OCI-LY7 (cell line): ENCODE measurements around the gene FGFBP2. TPM values are rescaled to one million over a fixed set of nuclear protein-coding genes. Genes with fewer than 3 reads are reported as not detected.
A peak's percentile ranks its signal among the peaks of the same experiment; 100 is the strongest.

ENCODE experiments used
- BruUV-seq: library from RNA; stranded (reverse); fragments of 400-500 nt; replicated peaks from 2 replicates; lab custom pipeline; 2021; lab: Mats Ljungman, UMichigan
- CTCF ChIA-PET: fragments of 300-600 bp; sonication (Branson Sonifier 250); formaldehyde crosslinking; loops from one replicate; lab custom pipeline; 2022; ENCODE audit warnings: antibody characterized with exemption; ENCODE audit not compliant: unreplicated experiment; lab: Charles Lee
- POLR2A ChIA-PET: fragments of 300-600 bp; sonication (Branson Sonifier 250); formaldehyde crosslinking; loops from one replicate; lab custom pipeline; 2022; ENCODE audit warnings: antibody characterized with exemption; lab: Charles Lee
- DNase-seq: peaks from one replicate; pipeline ENCODE4 v3.0.0-alpha.2; 2015; ENCODE audit warnings: low spot score
- H2AFZ ChIP-seq: fragments of 200-600 bp; sonication (generic), shearing (Covaris generic); 2 replicates; pipeline ENCODE4 v1.6.1; 2014; ENCODE audit warnings: mild to moderate bottlenecking, antibody characterized with exemption, low read length, moderate library complexity
- H3K27ac ChIP-seq: fragments of 200-600 bp; sonication (generic); 2 replicates; pipeline ENCODE4 v1.5.1; 2014; ENCODE audit warnings: mixed run types, low read depth, mild to moderate bottlenecking, moderate library complexity, low read length, inconsistent platforms; ENCODE audit not compliant: poor library complexity, severe bottlenecking
- H3K36me3 ChIP-seq: fragments of 200-600 bp; sonication (generic); 2 replicates; pipeline ENCODE4 v1.6.1; 2014; ENCODE audit warnings: mild to moderate bottlenecking, antibody characterized with exemption, low read length, moderate library complexity, mixed read lengths; ENCODE audit not compliant: insufficient read depth
- H3K4me1 ChIP-seq: fragments of 200-600 bp; sonication (generic); 2 replicates; pipeline ENCODE4 v1.5.1; 2014; ENCODE audit warnings: mild to moderate bottlenecking, low read length; ENCODE audit not compliant: insufficient read depth, poor library complexity, severe bottlenecking
- H3K4me2 ChIP-seq: fragments of 200-600 bp; sonication (generic); 2 replicates; pipeline ENCODE4 v1.6.1; 2014; ENCODE audit warnings: mild to moderate bottlenecking, low read length
- H3K4me3 ChIP-seq: fragments of 200-600 bp; sonication (generic); 2 replicates; pipeline ENCODE4 v1.5.1; 2014; ENCODE audit warnings: mild to moderate bottlenecking, low read depth, low read length; ENCODE audit not compliant: poor library complexity, severe bottlenecking
- H3K79me2 ChIP-seq: fragments of 200-600 bp; sonication (generic); 2 replicates; pipeline ENCODE4 v1.6.1; 2016; ENCODE audit warnings: low read depth, mild to moderate bottlenecking, low read length, moderate library complexity, mixed read lengths; ENCODE audit not compliant: insufficient read depth
- H3K9me2 ChIP-seq: fragments of 200-600 bp; sonication (generic); 2 replicates; pipeline ENCODE4 v1.6.1; 2016; ENCODE audit warnings: mild to moderate bottlenecking, low read length, mixed read lengths; ENCODE audit not compliant: insufficient read depth
- H3K9me3 ChIP-seq: fragments of 200-600 bp; sonication (generic); 2 replicates; pipeline ENCODE4 v1.6.1; 2014; ENCODE audit warnings: mild to moderate bottlenecking, mixed run types, low read length, mixed read lengths
- H4K20me1 ChIP-seq: fragments of 200-600 bp; sonication (generic); 2 replicates; pipeline ENCODE4 v1.6.1; 2014; ENCODE audit warnings: mild to moderate bottlenecking, antibody characterized with exemption, low read length, moderate library complexity, mixed read lengths; ENCODE audit not compliant: insufficient read depth
- CTCF ChIP-seq: fragments of 200-600 bp; sonication (generic); conservative IDR thresholded peaks from 2 replicates; pipeline ENCODE4 v1.5.1; 2014; ENCODE audit warnings: mild to moderate bottlenecking, antibody characterized with exemption, low read length, moderate library complexity, mixed read lengths
- EZH2phosphoT487 ChIP-seq: fragments of 200-600 bp; sonication (generic); IDR thresholded peaks from 2 replicates; pipeline ENCODE4 v1.6.1; 2018; ENCODE audit warnings: low read depth, borderline replicate concordance, mild to moderate bottlenecking, mixed run types, antibody characterized with exemption, low read length, moderate library complexity, mixed read lengths
- intact Hi-C: fragments of 100-400 bp; cut with micrococcal nuclease; formaldehyde crosslinking; loops from one replicate; pipeline ENCODE4 v1.10.0; 2022; ENCODE audit not compliant: unreplicated experiment
- total RNA-seq, 2 experiments: library from RNA; depleted of rRNA in 1 of 2; stranded (reverse); fragments of >200 nt in 1 of 2; shearing (Covaris generic) in 1 of 2; gene quantifications; 2 replicates each; pipeline ENCODE4 v1.2.3, GENCODE V29; 2014 to 2022

The FGFBP2 gene
- total RNA-seq, 2 experiments from 2014 or later: not detected

GRCh38 chr4:16001484-16001858, 38.5 kb upstream of the FGFBP2 start:
- Histone ChIP-seq H3K9me3 (no peaks in the 10 kb centered on the region), H3K27ac (no peak overlapping the region), H2AFZ (peak overlapping the region; percentile 56; the same call in 1 of the 2 replicates), H3K4me3 (no peak overlapping the region), H3K4me1 (no peaks in the 10 kb centered on the region), H3K4me2 (no peak overlapping the region), H3K36me3 (no peaks in the 10 kb centered on the region), H3K79me2 (no peaks in the 10 kb centered on the region), H4K20me1 (no peaks in the 10 kb centered on the region), H3K9me2 (no peaks in the 10 kb centered on the region)
- POLR2A ChIA-PET: no interaction called here
- TF ChIP-seq EZH2phosphoT487: no peak
- peak; percentile 92 for TF ChIP-seq CTCF
- CTCF ChIA-PET: no interaction called here
- intact Hi-C loops: loop anchor here (1.0 to 5.0 kb wide), 6 partner anchors 45 to 522 kb away; no protein-coding TSS in a partner anchor
- peak; percentile 75 for DNase-seq
- BruUV-seq: no TSS peak

- Histone ChIP-seq H2AFZ (peak overlapping the region; percentile 56; the same call in 1 of the 2 replicates), H3K4me2 (no peak overlapping the region), H3K27ac (no peak overlapping the region), H3K9me2 (no peaks in the 10 kb centered on the region), H4K20me1 (no peaks in the 10 kb centered on the region), H3K9me3 (no peaks in the 10 kb centered on the region), H3K36me3 (no peaks in the 10 kb centered on the region), H3K4me1 (no peaks in the 10 kb centered on the region), H3K79me2 (no peaks in the 10 kb centered on the region), H3K4me3 (no peak overlapping the region)
- CTCF ChIA-PET: no interaction called here
- POLR2A ChIA-PET: no interaction called here
- intact Hi-C loops: loop anchor here (1.0 to 5.0 kb wide), 6 partner anchors 44 to 522 kb away; no protein-coding TSS in a partner anchor
- no peak for DNase-seq
- no TSS peak for BruUV-seq
- TF ChIP-seq EZH2phosphoT487: no peak
- no peak for TF ChIP-seq CTCF
Measured at GRCh38 chr4:16000708-16001483, 37.9 kb upstream of the FGFBP2 start.

DNA sequence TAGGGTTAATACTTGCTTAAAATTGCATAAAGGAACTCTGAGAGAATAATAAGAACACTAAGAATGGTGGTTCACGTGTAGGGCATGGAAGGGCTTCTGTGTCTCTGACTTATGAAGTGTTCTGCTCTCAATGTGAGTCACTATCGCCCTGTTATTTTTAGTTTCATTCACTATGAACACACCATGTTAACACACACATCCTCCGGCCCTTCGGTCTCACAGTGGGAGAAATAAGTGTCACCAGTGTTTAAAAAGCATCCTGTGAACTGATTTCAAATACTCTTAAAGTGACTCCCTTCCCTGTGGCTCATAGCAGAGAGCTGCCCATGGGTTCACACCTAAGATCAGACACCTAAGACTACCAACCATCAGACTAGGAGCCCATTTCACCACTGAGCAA, 33.8 kb upstream of the FGFBP2 start:
- intact Hi-C loops: no loop called here
- ChIA-PET POLR2A (no interaction called here), CTCF (no interaction called here)
- no peaks in the 10 kb centered on the region for H4K20me1 ChIP-seq
- DNase-seq: no peak
- no peaks in the 10 kb centered on the region for H3K79me2 ChIP-seq
- H3K4me2 ChIP-seq: no peak overlapping the region
- H3K9me3 ChIP-seq: no peaks in the 10 kb centered on the region
- H3K4me3 ChIP-seq: no peak overlapping the region
- no TSS peak for BruUV-seq
- no peaks in the 10 kb centered on the region for H3K9me2 ChIP-seq
- TF ChIP-seq EZH2phosphoT487 (no peak), CTCF (no peak)
- no peaks in the 10 kb centered on the region for H3K36me3 ChIP-seq
- H3K4me1 ChIP-seq: no peaks in the 10 kb centered on the region
- H3K27ac ChIP-seq: no peak overlapping the region
- no peak overlapping the region for H2AFZ ChIP-seq
